Measurements from ENCODE around the gene MARCHF2. TPM values are rescaled to one million over a fixed set of nuclear protein-coding genes. Genes with fewer than 3 reads are reported as not detected.
"Not testable (repeated sequence)": the region's sequence is repeated elsewhere in the genome, so short reads cannot be mapped to it uniquely, and the experiment has no call there.

MARCHF2 gene
- total RNA-seq, 1 experiment from 2014 or later = 58.7 TPM

- Histone ChIP-seq H3K4me3 (ENCODE audit: low read length) (no peak overlapping the region), H3K4me2 (ENCODE audit: low read length) (no peak overlapping the region), H3K27ac (ENCODE audit: low read length) (no peak overlapping the region), H3K79me2 (ENCODE audit: low read length) (no peaks in the 10 kb centered on the region), H4K20me1 (ENCODE audit: low read length) (no peaks in the 10 kb centered on the region), H3K36me3 (ENCODE audit: low read depth, low read length) (no peaks in the 10 kb centered on the region), H2AFZ (ENCODE audit: low read length) (no peak overlapping the region), H3F3A (ENCODE audit: low read length, unreplicated experiment) (no peaks in the 10 kb centered on the region), H3K9me2 (replicated peaks; ENCODE audit: low read length) (no peaks in the 10 kb centered on the region), H3K4me1 (ENCODE audit: insufficient read depth, low read length) (peaks cover 15% of the 10 kb centered on the region), H3K27me3 (ENCODE audit: low read length) (no peaks in the 10 kb centered on the region), H3K9ac (ENCODE audit: low read length) (no peak overlapping the region), H3K9me3 (ENCODE audit: low read length) (no peaks in the 10 kb centered on the region)
- DNase-seq = no peak
- no TSS peak for BruUV-seq (replicated peaks)
- ChIA-PET CTCF (interaction anchor here (0.7 kb wide), 1 partner anchor 74 kb away, joined by 4 read pairs; no protein-coding TSS in a partner anchor), POLR2A (ENCODE audit: unreplicated experiment) (no interaction called here)
- no peak for ATAC-seq
- intact Hi-C loops (cut with micrococcal nuclease) = no loop called here
- TF ChIP-seq EZH2phosphoT487 (IDR thresholded peaks at IDR 0.05; ENCODE audit: borderline replicate concordance, low read length) (no peak), CTCF (conservative IDR thresholded peaks at IDR 0.05; ENCODE audit: low read depth, low read length) (no peak), EZH2 (IDR thresholded peaks at IDR 0.05; ENCODE audit: low read length, unreplicated experiment) (no peak)
These were observed 8.7 kb downstream of the MARCHF2 start for GRCh38 chr19:8421484-8422461.

- DNase-seq (peak; percentile 96), ATAC-seq (peak; percentile 98)
- no TSS peak for BruUV-seq (replicated peaks)
These were observed 10.7 kb downstream of the MARCHF2 start for GRCh38 chr19:8423817-8424223.

GRCh38 chr19:8425331-8425730 is 12.2 kb downstream of the MARCHF2 start:
- H3K27ac ChIP-seq (ENCODE audit: low read length); H4K20me1 ChIP-seq (ENCODE audit: low read length); H3K79me2 ChIP-seq (ENCODE audit: low read length); H3K4me2 ChIP-seq (ENCODE audit: low read length); POLR2A ChIA-PET (ENCODE audit: unreplicated experiment); H3K9ac ChIP-seq (ENCODE audit: low read length); H3K9me3 ChIP-seq (ENCODE audit: low read length); H2AFZ ChIP-seq (ENCODE audit: low read length); H3K9me2 ChIP-seq (replicated peaks; ENCODE audit: low read length); H3K27me3 ChIP-seq (ENCODE audit: low read length); H3K36me3 ChIP-seq (ENCODE audit: low read depth, low read length); DNase-seq; ATAC-seq; BruUV-seq (replicated peaks); H3K4me3 ChIP-seq (ENCODE audit: low read length); intact Hi-C loops (cut with micrococcal nuclease); CTCF ChIA-PET; H3F3A ChIP-seq (ENCODE audit: low read length, unreplicated experiment): not testable (repeated sequence)
- peaks cover 15% of the 10 kb centered on the region for H3K4me1 ChIP-seq (ENCODE audit: insufficient read depth, low read length)

More at GRCh38 chr19:8423817-8424223, 10.7 kb downstream of the MARCHF2 start:
- Histone ChIP-seq H3F3A (ENCODE audit: low read length, unreplicated experiment) (no peaks in the 10 kb centered on the region), H2AFZ (ENCODE audit: low read length) (peak overlapping the region; percentile 52), H3K27me3 (ENCODE audit: low read length) (no peaks in the 10 kb centered on the region), H3K36me3 (ENCODE audit: low read depth, low read length) (no peaks in the 10 kb centered on the region), H3K9ac (ENCODE audit: low read length) (no peak overlapping the region), H3K79me2 (ENCODE audit: low read length) (no peaks in the 10 kb centered on the region), H3K9me2 (replicated peaks; ENCODE audit: low read length) (no peaks in the 10 kb centered on the region), H4K20me1 (ENCODE audit: low read length) (no peaks in the 10 kb centered on the region), H3K9me3 (ENCODE audit: low read length) (no peaks in the 10 kb centered on the region), H3K27ac (ENCODE audit: low read length) (peak overlapping the region; percentile 36), H3K4me2 (ENCODE audit: low read length) (peak overlapping the region; percentile 77), H3K4me3 (ENCODE audit: low read length) (peak overlapping the region; percentile 49; the same call in 1 of the 2 replicates), H3K4me1 (ENCODE audit: insufficient read depth, low read length) (peaks cover 15% of the 10 kb centered on the region)
- ChIA-PET POLR2A (ENCODE audit: unreplicated experiment) (interaction anchor here (0.6 to 1.1 kb wide), 5 partner anchors 10 to 495 kb away, joined by 4 to 27 read pairs (median 8); partner anchors contain the start of genes HNRNPM, MARCHF2 and ZNF414), CTCF (interaction anchor here (0.5 to 1.2 kb wide), 16 partner anchors 11 to 158 kb away, joined by 3 to 18 read pairs (median 4); partner anchors contain the start of genes HNRNPM, MARCHF2 and RAB11B)
- intact Hi-C loops (cut with micrococcal nuclease) = no loop called here
- no peak for TF ChIP-seq EZH2 (IDR thresholded peaks at IDR 0.05; ENCODE audit: low read length, unreplicated experiment)
- no peak for TF ChIP-seq EZH2phosphoT487 (IDR thresholded peaks at IDR 0.05; ENCODE audit: borderline replicate concordance, low read length)
- TF ChIP-seq CTCF (conservative IDR thresholded peaks at IDR 0.05; ENCODE audit: low read depth, low read length) = no peak

Measured in PC-3 (cell line).